Activated naive CD8-positive, alpha-beta T cell treated with anti-CD3 and anti-CD28 coated beads, Interleukin-2, amount 50 U/mL, for 24 hours (primary cell): ENCODE data around the gene AIDA.
"Not testable (repeated sequence)": the region's sequence is repeated elsewhere in the genome, so short reads cannot be mapped to it uniquely, and the experiment has no call there.

Source experiments
- ATAC-seq: fragments of 150-1000 bp; cut with Tn5 transposase; one replicate; pipeline ENCODE4 v1.10.0; 2021
- DNase-seq: peaks from one replicate; pipeline ENCODE4 v3.0.0; 2021
- H3K27ac Mint-ChIP-seq: one replicate; pipeline ENCODE4 v1.8.0; 2021; ENCODE audit warnings: mild to moderate bottlenecking, mixed read lengths
- H3K27me3 Mint-ChIP-seq: one replicate; pipeline ENCODE4 v1.8.0; 2021; ENCODE audit warnings: mixed read lengths
- H3K36me3 Mint-ChIP-seq: one replicate; pipeline ENCODE4 v1.8.0; 2021; ENCODE audit warnings: low read depth, mixed read lengths
- H3K4me1 Mint-ChIP-seq: one replicate; pipeline ENCODE4 v1.8.0; 2021; ENCODE audit warnings: mixed read lengths
- H3K4me3 Mint-ChIP-seq: one replicate; pipeline ENCODE4 v1.8.0; 2021; ENCODE audit warnings: mild to moderate bottlenecking, moderate library complexity, mixed read lengths
- H3K9me3 Mint-ChIP-seq: one replicate; pipeline ENCODE4 v1.8.0; 2021; ENCODE audit warnings: mixed read lengths

The AIDA gene

GRCh38 chr1:222712253-222713090 lies at the start of gene AIDA, which contains the start of gene BROX:
Gene AIDA, minus strand, starts transcription at chr1:222712491. Its CDS starts 174 bp downstream, at chr1:222712317.
Gene BROX, plus strand, starts transcription at chr1:222712564. Its CDS starts 3,136 bp downstream, at chr1:222715700.
- peak; percentile 97 for DNase-seq
- H3K27me3 Mint-ChIP-seq, result no peaks in the 10 kb centered on the region
- H3K4me3 Mint-ChIP-seq, result peak within 1 kb of the TSS; percentile 98
- ATAC-seq, result peak; percentile 78
- peaks cover 27% of the 10 kb centered on the region for H3K36me3 Mint-ChIP-seq
- H3K27ac Mint-ChIP-seq, result peak within 1 kb of the TSS; percentile 97
- H3K4me1 Mint-ChIP-seq, result peaks cover 44% of the 10 kb centered on the region
- H3K9me3 Mint-ChIP-seq, result no peaks in the 10 kb centered on the region

GRCh38 chr1:222761083-222761482 lies 48.8 kb upstream of the AIDA start:
- H3K9me3 Mint-ChIP-seq, result peaks cover 6% of the 10 kb centered on the region
- H3K4me3 Mint-ChIP-seq, result no peak overlapping the region
- no peak for DNase-seq

GRCh38 chr1:222759451-222760035 lies 47.3 kb upstream of the AIDA start:
- ATAC-seq (no peak), DNase-seq (no peak)
- Mint-ChIP-seq H3K4me1 (no peaks in the 10 kb centered on the region), H3K9me3 (peaks cover 5% of the 10 kb centered on the region), H3K36me3 (peaks cover 2% of the 10 kb centered on the region), H3K4me3 (no peak overlapping the region), H3K27me3 (no peaks in the 10 kb centered on the region), H3K27ac (no peak overlapping the region)

More at GRCh38 chr1:222761083-222761482, 48.8 kb upstream of the AIDA start:
- H3K4me1 Mint-ChIP-seq, result no peaks in the 10 kb centered on the region
- no peak overlapping the region for H3K27ac Mint-ChIP-seq
- H3K36me3 Mint-ChIP-seq, result peaks cover 2% of the 10 kb centered on the region
- H3K27me3 Mint-ChIP-seq, result no peaks in the 10 kb centered on the region
- no peak for ATAC-seq

- Mint-ChIP-seq H3K4me1 (no peaks in the 10 kb centered on the region), H3K9me3 (no peaks in the 10 kb centered on the region), H3K36me3 (no peaks in the 10 kb centered on the region), H3K27me3 (no peaks in the 10 kb centered on the region), H3K4me3 (no peak overlapping the region), H3K27ac (no peak overlapping the region)
- DNase-seq (no peak), ATAC-seq (no peak)
Observed at GRCh38 chr1:222757646-222758268, 45.5 kb upstream of the AIDA start.

- Mint-ChIP-seq H3K4me1 (no peaks in the 10 kb centered on the region), H3K9me3 (no peaks in the 10 kb centered on the region), H3K27ac (no peak overlapping the region), H3K36me3 (no peaks in the 10 kb centered on the region), H3K27me3 (no peaks in the 10 kb centered on the region), H3K4me3 (no peak overlapping the region)
- no peak for ATAC-seq
- DNase-seq, result no peak
Observed at GRCh38 chr1:222754366-222755139, 42.3 kb upstream of the AIDA start.

GRCh38 chr1:222751255-222751654 lies 39.0 kb upstream of the AIDA start:
- no peak for ATAC-seq
- Mint-ChIP-seq H3K4me3 (no peak overlapping the region), H3K27me3 (peaks cover 3% of the 10 kb centered on the region), H3K27ac (no peak overlapping the region), H3K36me3 (no peaks in the 10 kb centered on the region), H3K4me1 (no peaks in the 10 kb centered on the region), H3K9me3 (no peaks in the 10 kb centered on the region)
- no peak for DNase-seq

GRCh38 chr1:222750651-222751050 lies 38.4 kb upstream of the AIDA start:
- Mint-ChIP-seq H3K9me3 (no peaks in the 10 kb centered on the region), H3K27me3 (peaks cover 3% of the 10 kb centered on the region), H3K4me1 (no peaks in the 10 kb centered on the region), H3K36me3 (no peaks in the 10 kb centered on the region), H3K4me3 (no peak overlapping the region), H3K27ac (no peak overlapping the region)
- ATAC-seq (no peak), DNase-seq (no peak)

- DNase-seq, result no peak
- Mint-ChIP-seq H3K36me3 (no peaks in the 10 kb centered on the region), H3K27me3 (peaks cover 3% of the 10 kb centered on the region), H3K4me3 (no peak overlapping the region), H3K4me1 (no peaks in the 10 kb centered on the region), H3K27ac (no peak overlapping the region), H3K9me3 (no peaks in the 10 kb centered on the region)
- no peak for ATAC-seq
Observed at GRCh38 chr1:222749927-222750326, 37.6 kb upstream of the AIDA start.

GRCh38 chr1:222741630-222742457 lies 29.6 kb upstream of the AIDA start:
- not testable (repeated sequence) for ATAC-seq, H3K9me3 Mint-ChIP-seq, H3K27ac Mint-ChIP-seq, H3K27me3 Mint-ChIP-seq, H3K36me3 Mint-ChIP-seq, H3K4me1 Mint-ChIP-seq, H3K4me3 Mint-ChIP-seq, DNase-seq

- no peak overlapping the region for H3K27ac Mint-ChIP-seq
- no peak for DNase-seq
- no peaks in the 10 kb centered on the region for H3K36me3 Mint-ChIP-seq
- no peaks in the 10 kb centered on the region for H3K27me3 Mint-ChIP-seq
- peak; percentile 71 for ATAC-seq
- H3K4me1 Mint-ChIP-seq, result peaks cover 9% of the 10 kb centered on the region
- no peak overlapping the region for H3K4me3 Mint-ChIP-seq
- H3K9me3 Mint-ChIP-seq, result no peaks in the 10 kb centered on the region
Observed at GRCh38 chr1:222739929-222740328, 27.6 kb upstream of the AIDA start.

- H3K4me3 Mint-ChIP-seq, result no peak overlapping the region
- peaks cover 2% of the 10 kb centered on the region for H3K36me3 Mint-ChIP-seq
- H3K27ac Mint-ChIP-seq, result no peak overlapping the region
- H3K27me3 Mint-ChIP-seq, result no peaks in the 10 kb centered on the region
- peaks cover 9% of the 10 kb centered on the region for H3K4me1 Mint-ChIP-seq
- DNase-seq (no peak), ATAC-seq (no peak)
- no peaks in the 10 kb centered on the region for H3K9me3 Mint-ChIP-seq
Observed at GRCh38 chr1:222739465-222739864, 27.2 kb upstream of the AIDA start.

- H3K27ac Mint-ChIP-seq, result no peak within 1 kb of the TSS
- no peak for ATAC-seq
- H3K27me3 Mint-ChIP-seq, result no peaks in the 10 kb centered on the region
- peaks cover 20% of the 10 kb centered on the region for H3K36me3 Mint-ChIP-seq
- no peaks in the 10 kb centered on the region for H3K9me3 Mint-ChIP-seq
- DNase-seq, result no peak
- peaks cover 16% of the 10 kb centered on the region for H3K4me1 Mint-ChIP-seq
- no peak within 1 kb of the TSS for H3K4me3 Mint-ChIP-seq
Observed at GRCh38 chr1:222736972-222737371, 24.7 kb upstream of the AIDA start, which contains the start of gene FAM177B. Gene FAM177B, plus strand, starts transcription at chr1:222737202. Its CDS starts 9,344 bp downstream, at chr1:222746546.

GRCh38 chr1:222736470-222736869 lies 24.2 kb upstream of the AIDA start:
- no peak overlapping the region for H3K27ac Mint-ChIP-seq
- ATAC-seq, result no peak

More at GRCh38 chr1:222736470-222736869, 24.2 kb upstream of the AIDA start:
- DNase-seq, result no peak
- Mint-ChIP-seq H3K9me3 (no peaks in the 10 kb centered on the region), H3K36me3 (peaks cover 24% of the 10 kb centered on the region), H3K27me3 (no peaks in the 10 kb centered on the region), H3K4me1 (peaks cover 18% of the 10 kb centered on the region), H3K4me3 (no peak overlapping the region)
